Stimulated activated CD4-positive, alpha-beta T cell treated with anti-CD3 and anti-CD28 coated beads, Interleukin-1b, Interleukin-23, amount 100 ng/mL, for 1 hour (primary cell): ENCODE data around the gene SLF2.
"Not testable (repeated sequence)": the region's sequence is repeated elsewhere in the genome, so short reads cannot be mapped to it uniquely, and the experiment has no call there.

Source experiments
- DNase-seq, 2 donors: peaks; one replicate each; pipeline ENCODE4 v3.0.0-alpha.2; 2020; ENCODE audit warnings: low read depth in 2 of 2

Gene SLF2

DNA sequence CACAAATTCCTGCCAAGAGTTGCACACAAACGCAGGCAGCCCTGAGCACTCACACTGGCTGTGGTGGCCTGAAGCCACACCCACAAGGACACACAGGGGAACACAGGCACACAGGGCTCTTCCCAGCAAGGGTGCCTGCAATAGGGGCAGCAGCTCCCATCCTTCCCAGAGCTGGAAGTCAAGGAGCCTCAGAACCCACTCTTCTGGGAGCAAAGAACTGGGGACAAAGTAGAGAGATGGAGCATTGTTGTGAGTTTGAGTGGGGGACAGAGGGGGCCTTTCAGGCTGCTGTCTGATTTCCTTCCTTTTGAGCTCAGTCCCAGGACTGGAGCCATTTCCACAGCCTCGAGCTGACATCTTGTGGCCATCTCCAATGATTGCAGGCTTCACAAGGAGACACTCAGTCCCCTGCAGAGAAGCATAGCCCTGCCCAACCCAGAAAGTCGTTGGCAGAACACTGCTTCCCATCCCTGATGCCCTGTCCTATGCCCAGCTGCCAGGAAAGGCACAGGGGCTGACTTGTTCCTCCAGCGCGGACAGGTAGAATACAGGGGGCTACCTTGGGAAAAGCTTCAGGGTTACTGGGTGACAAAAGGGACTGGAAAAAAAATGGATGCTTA lies 34.4 kb upstream of the SLF2 start:
- no peak for DNase-seq

GRCh38 chr10:100879741-100880360 lies 32.9 kb upstream of the SLF2 start:
- no peak for DNase-seq

GRCh38 chr10:100881556-100882213 lies 31.1 kb upstream of the SLF2 start:
- DNase-seq = no peak

DNA sequence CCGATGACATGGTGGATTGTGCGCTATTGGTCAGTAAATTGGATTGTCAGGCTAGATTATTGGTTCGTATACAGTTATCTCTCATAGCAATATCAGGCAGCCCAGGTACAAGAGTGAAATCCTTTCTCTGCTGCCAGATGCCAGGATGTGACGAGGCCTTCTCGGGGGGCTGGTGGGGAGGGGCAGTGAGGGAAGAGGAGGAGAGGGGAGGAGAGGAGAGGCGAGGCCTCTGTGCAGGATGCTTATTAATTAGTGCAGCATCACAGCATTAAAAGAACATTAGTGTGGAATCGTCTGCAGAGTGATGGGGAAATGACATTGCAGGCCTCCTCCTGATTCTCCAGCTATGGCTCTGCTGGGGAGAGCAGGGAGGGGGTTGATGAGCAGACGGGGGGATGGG lies 30.5 kb upstream of the SLF2 start:
- DNase-seq = no peak

DNA sequence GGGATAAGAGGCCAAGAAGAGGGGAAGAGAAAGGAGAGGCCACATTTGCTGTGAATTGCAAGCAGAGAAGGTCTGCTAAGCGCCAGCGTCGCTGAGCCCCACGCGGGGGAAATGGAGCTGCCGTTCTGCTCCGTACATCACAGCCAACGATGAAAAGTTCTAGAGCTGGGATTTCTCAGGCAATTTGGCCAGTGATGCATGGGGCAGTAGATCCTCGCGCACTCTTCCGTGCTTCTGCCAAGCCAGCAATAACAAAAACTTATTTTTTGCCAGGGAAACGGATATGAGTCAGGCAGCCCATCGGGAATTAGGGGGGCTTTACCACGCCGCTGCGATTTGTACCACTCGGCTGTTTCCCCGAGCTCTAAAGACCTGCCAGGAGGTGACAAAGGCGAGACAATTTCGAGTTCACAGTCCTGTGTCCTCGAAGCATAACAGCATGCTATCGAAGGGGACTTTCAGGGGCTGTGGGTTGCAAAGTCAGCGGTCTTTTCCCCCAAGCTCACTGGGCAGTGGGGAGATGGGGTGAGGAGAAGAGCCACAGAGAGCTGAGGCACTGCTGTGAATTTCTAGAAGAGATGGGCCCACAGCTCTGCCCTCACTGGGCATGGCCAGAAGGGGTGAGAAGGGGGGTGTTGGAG lies 30.0 kb upstream of the SLF2 start:
- no peak for DNase-seq

GRCh38 chr10:100883312-100883821 lies 29.4 kb upstream of the SLF2 start:
- DNase-seq = no peak

DNA sequence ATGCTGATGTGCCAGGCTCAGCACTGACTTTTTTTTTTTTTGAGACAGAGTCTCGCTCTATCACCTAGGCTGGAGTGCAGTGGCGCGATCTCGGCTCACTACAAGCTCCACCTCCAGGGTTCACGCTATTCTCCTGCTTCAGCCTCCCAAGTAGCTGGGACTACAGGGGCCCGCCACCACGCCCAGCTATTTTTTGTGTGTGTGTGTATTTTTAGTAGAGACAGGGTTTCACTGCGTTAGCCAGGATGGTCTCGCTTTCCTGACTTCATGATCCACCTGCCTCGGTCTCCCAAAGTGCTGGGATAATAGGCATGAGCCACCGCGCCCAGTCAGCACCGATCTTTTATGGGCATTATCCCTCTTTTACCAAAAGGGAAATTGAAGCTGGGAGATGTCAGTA lies 27.2 kb upstream of the SLF2 start:
- DNase-seq = not testable (repeated sequence)

- no peak for DNase-seq
Observed at GRCh38 chr10:100886091-100886490, 26.7 kb upstream of the SLF2 start.

GRCh38 chr10:100886521-100886920 lies 26.2 kb upstream of the SLF2 start:
- DNase-seq = no peak

DNA sequence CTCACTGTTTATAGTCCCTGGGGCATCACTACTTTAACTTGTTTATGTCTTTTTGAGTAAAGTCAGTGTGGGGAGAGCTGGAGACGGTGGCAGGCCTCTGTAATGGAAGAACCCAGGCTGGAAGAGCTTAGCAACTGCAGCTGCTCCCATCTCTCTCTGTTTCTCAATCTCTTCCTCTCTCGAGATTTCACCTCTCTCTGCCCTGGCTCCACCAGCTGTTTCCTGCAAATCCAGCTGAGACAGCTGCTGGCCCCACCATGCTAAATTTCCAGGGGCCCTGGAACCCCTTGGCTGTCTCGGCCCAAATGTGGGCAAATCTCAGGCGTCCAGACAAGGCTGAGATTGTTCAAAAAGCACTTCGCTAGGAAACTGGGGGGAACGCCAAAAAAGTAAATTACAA lies 25.8 kb upstream of the SLF2 start:
- no peak for DNase-seq

GRCh38 chr10:100887761-100888296 lies 24.9 kb upstream of the SLF2 start:
- no peak for DNase-seq

GRCh38 chr10:100888957-100889356 lies 23.8 kb upstream of the SLF2 start:
- DNase-seq = no peak

DNA sequence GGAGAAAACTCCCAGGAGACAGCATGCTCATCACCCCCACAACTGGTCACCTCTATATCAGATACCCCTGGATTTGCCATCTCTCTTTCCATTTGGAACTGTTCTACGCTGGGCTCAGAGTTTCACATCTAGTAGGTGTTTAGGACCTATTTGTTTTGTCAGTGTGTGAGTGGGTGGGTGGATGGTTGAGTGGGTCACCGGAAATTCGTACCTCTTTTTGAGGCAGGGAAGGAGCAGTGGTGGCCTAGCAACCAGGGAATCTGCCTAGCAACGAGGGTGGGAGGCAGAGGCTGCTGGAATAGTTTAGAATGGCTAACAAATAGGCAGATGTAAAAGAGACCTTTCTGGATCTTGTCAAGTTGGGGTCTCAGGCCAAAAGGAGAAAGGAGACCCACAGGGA lies 23.2 kb upstream of the SLF2 start:
- no peak for DNase-seq

DNA sequence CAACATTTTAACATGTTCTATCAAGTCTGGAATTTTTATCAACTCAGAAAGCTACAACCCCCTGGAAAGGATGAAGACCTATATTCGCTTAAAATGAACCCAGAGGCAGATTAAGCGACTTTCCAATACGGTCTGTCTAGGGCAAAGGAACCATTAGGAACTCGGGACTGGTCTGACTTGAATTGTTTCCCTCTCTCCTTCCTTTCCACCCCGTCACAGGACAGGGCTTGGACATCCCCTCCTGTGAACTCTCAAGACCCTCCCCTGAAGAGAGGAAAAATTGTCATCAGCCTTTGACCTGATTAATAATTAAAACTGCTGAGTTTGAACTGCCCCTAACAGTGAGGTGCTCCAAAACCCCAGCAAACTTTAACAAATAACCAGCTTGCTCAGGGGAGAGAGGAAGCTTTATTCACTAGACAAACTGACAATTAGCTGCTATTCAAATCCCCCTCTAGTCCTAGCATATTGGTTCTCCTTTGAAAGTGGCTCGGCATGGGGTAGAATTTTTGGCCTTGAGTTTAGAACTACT lies 22.6 kb upstream of the SLF2 start:
- no peak for DNase-seq

DNA sequence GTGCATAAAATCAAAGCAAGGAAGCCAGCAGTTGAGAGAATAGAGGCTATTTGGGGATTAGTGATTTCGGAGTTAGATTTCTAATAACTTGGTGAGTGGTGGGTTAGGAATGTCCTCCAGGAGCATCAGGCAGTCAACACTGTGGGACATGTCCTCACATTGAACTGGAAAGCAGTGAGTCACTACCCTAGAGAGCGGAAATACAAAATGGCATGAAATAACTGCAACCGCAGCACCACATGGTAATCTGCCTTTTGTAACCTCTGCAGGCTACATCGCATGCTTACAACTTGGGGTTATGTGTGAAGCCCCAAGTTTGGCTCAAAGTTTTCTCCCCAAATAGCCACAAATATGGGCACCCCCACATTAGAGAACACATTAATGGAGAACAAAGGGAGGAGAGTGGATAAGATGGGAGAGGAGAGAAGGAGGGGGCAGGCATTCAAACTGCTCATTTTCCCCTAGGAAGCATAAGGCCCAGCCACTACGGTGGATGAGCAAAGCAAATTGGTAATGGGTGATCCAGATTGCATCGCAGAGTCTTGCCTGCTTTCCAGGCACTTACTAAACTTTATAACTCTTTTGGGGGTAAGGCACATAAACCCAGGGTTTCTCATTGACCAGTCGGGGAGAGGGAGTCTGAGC lies 22.0 kb upstream of the SLF2 start:
- DNase-seq = no peak

GRCh38 chr10:100894033-100894432 lies 18.7 kb upstream of the SLF2 start:
- no peak for DNase-seq

DNA sequence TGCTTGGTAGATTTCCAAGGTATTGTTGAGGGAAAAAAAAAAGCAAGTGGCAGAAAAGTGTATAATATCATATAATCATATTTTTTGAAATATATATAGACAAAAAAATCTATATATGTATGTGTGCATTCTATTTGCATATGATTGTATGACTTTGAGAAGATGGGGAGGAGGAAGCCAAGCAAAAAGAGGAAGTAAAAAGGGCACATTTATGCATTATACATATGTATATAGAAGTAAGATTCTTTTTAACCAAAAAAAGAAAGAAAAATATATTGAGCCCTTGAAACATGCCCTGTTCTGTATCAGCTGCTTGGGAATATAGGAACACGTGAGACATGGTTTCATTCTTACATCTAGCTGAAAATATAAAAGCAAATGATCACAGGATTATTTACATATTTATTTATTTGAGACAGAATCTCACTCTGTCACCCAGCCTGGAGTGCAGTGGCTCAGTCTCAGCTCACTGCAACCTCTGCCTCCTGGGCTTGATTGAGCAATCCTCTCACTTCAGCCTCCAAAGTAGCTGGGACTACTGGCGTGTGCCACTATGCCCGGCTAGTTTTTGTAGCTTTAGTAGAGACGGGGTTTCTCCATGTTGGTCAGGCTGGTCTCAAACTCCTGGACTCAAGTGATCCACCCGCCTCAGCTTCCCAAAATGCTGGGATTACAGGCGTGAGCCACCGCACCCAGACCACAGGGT lies 18.0 kb upstream of the SLF2 start:
- DNase-seq = no peak

GRCh38 chr10:100895346-100895745 lies 17.4 kb upstream of the SLF2 start:
- DNase-seq = no peak

GRCh38 chr10:100895896-100896295 lies 16.9 kb upstream of the SLF2 start:
- DNase-seq = no peak

DNA sequence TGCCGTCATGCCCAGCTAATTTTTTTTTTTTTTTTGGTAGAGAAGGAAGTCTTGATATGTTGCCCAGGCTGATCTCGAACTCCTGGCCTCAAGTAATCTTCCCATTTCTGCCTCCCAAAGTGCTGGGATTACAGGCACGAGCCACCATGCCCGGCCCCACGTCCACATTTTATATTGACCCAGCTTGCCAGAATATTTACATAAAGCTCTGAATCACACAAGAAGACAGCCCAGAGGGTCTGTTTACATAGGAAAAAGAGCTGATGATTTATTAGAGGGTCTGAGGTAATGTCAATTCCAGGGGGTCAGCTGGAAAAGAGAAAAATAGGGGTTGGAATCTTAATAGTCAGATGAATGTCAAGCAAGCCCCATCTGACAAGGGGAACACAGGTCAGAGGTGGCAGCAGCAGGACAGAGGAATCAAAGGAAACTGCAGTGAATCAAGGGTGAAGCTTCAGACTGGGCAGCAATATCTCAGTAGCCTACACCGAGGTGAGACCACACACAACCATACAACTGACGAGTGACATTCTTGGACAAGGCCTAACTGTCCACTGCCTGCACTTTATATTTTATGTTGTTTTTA lies 15.8 kb upstream of the SLF2 start:
- no peak for DNase-seq

DNA sequence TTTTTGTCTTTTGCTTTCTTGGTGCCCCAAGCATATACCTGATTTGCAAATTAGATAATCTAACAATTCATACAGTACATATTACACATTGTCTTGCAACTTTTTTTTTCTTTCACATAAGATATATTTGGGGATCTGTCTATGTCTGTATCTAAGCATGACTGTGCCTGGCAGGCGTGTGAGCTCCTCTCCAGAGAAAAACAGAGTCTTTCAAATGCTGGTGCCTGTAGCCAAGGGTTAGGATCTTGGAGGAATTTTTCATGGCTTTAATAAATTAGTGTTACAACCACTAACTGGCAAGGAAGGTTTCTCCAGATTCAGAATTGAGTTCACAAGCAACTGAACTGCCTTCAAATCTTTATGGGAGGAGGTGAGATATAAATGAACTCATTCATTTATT lies 14.8 kb upstream of the SLF2 start:
- DNase-seq = no peak
